ENCODE results near the gene DACT1. TPM values are rescaled to one million over a fixed set of nuclear protein-coding genes. Genes with fewer than 3 reads are reported as not detected.

Gene DACT1
- total RNA-seq, 4 donors from 2014 or later = 2.3 to 6.4 (median 3.2) TPM

DNA sequence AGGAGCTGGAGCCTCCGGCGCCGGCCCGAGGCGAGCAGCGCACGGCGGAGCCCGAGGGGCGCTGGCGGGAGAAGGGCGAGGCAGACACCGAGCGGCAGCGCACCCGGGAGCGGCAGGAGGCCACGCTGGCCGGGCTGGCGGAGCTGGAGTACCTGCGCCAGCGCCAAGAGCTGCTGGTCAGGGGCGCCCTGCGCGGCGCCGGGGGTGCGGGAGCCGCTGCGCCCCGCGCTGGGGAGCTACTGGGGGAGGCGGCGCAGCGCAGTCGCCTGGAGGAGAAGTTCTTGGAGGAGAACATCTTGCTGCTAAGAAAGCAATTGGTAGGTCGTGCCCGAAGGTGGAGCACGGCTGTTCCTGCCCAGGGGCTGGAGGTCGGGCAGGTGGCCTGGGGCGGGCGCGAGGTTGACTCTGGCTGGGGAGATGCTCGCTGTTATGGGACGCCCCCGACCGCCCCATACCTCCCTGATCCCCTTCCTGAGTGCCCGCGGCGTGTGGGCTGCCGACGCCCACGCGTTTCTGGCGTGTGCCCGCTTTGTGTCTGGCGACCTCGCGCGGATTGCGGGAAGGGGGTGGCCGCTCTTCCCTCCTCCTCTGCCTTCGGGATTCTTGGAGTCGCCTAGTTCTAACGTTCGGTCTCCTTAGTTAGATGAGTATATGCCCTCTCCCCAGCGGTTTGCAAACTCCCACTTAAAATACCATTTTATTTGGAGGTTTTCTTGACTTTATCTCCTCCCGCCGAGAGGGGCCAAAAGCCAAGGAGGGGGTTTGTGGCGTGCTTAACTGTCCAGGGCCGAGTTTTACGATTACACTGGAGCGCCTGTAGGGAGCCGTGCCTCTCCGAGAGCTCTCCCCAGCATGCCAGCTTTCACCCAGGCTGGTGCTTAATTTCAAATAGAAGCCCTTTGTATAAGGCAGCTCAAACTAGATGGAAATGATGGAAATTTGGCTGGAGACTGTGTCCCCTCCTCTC, 752 bp downstream of the DACT1 start:
- TF ChIP-seq CTCF (IDR thresholded peaks at IDR 0.05; ENCODE audit: low read depth) = no peak

GRCh38 chr14:58639198-58639565, 1.4 kb downstream of the DACT1 start:
- TF ChIP-seq CTCF (IDR thresholded peaks at IDR 0.05; ENCODE audit: low read depth) = no peak

- no peak for TF ChIP-seq CTCF (IDR thresholded peaks at IDR 0.05; ENCODE audit: low read depth)
Observed at GRCh38 chr14:58639842-58640484, 2.2 kb downstream of the DACT1 start.

GRCh38 chr14:58640959-58641358, 3.2 kb downstream of the DACT1 start:
- TF ChIP-seq CTCF (IDR thresholded peaks at IDR 0.05; ENCODE audit: low read depth) = no peak

DNA sequence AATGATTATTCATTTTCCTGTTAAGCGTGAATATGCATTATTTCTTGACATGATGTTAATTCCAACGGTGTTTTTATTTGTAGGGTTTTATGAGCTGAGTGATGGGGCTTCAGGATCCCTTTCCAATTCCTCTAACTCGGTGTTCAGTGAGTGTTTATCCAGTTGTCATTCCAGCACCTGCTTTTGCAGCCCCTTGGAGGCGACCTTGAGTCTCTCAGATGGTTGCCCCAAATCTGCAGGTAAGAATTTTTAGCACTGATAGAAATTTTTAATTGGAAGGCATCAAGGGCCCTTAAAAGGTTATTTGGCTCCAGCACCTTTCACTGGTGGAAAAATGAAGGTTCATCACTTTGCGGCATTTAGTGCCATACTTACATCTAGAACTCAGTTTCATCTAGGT, 3.7 kb downstream of the DACT1 start:
- TF ChIP-seq CTCF (IDR thresholded peaks at IDR 0.05; ENCODE audit: low read depth) = no peak

DNA sequence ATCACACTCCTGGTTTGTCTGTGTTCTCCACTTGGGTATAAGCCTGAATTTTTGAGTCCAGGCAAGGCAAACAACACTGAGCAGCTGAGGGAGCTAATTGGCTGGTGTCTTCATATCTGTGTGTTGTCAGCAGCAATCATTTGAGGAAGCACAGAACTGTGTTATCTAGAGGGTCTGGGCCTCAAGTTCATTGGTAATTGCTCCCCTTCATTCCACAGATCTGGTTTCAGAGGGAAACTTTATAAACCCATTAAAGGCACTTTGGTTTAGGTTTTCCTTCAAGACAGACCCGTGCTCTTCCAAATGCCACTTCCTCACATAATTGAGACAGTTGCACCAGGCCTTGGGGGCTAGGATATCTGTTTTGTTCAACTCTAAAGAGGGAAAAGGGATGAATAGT, 5.6 kb downstream of the DACT1 start:
- no peak for TF ChIP-seq CTCF (IDR thresholded peaks at IDR 0.05; ENCODE audit: low read depth)

DNA sequence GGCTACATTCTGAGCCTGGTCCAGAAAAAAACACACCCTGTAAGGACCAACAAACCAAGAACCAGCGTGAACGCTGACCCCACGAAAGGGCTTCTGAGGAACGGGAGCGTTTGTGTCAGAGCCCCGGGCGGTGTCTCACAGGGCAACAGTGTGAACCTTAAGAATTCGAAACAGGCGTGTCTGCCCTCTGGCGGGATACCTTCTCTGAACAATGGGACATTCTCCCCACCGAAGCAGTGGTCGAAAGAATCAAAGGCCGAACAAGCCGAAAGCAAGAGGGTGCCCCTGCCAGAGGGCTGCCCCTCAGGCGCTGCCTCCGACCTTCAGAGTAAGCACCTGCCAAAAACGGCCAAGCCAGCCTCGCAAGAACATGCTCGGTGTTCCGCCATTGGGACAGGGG, 7.9 kb downstream of the DACT1 start:
- TF ChIP-seq CTCF (IDR thresholded peaks at IDR 0.05; ENCODE audit: low read depth) = no peak

All from subcutaneous adipose tissue (tissue), 4 donors.